ENCODE measurements around the gene RPL21.

DNA sequence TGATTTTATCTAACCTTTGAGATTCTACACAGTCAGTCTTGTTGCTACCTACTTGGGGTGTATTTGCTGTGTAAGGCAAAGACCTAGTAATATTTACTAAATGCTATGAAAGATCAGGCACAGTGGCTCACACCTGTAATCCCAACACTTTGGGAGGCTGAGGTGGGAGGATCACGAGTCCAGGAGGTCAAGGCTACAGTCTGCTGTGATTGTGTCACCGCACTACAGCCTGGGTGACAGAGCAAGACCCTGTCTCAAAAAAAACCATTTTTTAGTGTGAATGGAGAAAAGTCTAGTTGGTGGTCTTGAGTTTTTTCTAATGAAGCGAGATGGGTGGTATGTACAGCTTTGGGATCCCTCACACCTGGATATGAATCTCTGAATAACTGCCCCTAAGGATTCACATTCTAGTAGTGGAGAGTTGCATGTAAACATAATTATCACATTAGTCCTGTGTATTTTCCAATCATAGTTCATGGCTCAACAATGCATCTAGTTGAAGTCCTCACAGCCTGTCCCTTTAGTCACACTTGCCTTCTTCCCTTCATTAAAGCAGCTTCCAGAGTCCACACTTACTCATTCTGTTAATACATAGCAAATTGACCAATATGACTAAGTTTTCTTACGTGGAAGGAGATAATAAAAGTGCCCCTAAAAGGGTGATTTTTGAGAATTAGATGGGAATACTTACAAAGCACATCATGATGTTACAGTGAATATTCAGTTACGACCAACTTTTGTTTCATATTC lies 7.5 kb downstream of the RPL21 start:
- TF ChIP-seq EZH2phosphoT487 (IDR thresholded peaks at IDR 0.05; ENCODE audit: borderline replicate concordance, low read length) (no peak), EZH2 (IDR thresholded peaks at IDR 0.05; ENCODE audit: low read length, unreplicated experiment) (no peak)
- TF ChIP-seq, protein P1, sequence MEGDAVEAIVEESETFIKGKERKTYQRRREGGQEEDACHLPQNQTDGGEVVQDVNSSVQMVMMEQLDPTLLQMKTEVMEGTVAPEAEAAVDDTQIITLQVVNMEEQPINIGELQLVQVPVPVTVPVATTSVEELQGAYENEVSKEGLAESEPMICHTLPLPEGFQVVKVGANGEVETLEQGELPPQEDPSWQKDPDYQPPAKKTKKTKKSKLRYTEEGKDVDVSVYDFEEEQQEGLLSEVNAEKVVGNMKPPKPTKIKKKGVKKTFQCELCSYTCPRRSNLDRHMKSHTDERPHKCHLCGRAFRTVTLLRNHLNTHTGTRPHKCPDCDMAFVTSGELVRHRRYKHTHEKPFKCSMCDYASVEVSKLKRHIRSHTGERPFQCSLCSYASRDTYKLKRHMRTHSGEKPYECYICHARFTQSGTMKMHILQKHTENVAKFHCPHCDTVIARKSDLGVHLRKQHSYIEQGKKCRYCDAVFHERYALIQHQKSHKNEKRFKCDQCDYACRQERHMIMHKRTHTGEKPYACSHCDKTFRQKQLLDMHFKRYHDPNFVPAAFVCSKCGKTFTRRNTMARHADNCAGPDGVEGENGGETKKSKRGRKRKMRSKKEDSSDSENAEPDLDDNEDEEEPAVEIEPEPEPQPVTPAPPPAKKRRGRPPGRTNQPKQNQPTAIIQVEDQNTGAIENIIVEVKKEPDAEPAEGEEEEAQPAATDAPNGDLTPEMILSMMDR (conservative IDR thresholded peaks at IDR 0.05; ENCODE audit: low read depth, low read length): no peak
